ENCODE measurements around the gene TNFAIP8L1. TPM values are rescaled to one million over a fixed set of nuclear protein-coding genes. Genes with fewer than 3 reads are reported as not detected.

Gene TNFAIP8L1
- polyA plus RNA-seq, 1 donor (not counting 4 experiments of a cell fraction or from before 2014, with no cell fraction given) = 4.7 TPM

DNA sequence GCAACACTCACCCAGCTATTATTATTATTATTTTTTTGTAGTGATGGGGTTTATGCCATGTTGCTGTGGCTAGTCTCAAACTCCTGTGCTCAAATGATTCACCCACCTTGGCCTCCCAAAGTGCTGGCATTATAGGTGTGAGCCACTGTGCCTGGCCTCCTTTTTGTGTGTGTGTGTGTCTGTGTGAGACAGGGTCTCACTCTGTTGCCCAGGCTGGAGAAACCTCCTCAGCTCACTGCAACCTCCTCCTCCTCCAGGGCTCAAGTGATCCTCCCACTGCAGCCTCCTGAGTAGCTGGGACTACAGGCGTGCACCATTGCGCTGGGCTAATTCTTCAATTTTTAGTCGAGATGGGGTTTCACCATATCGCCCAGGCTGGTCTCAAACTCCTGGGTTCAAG is 34.4 kb downstream of the TNFAIP8L1 start:
- Histone ChIP-seq H4K20me1 (ENCODE audit: control insufficient read depth, extremely low read depth, insufficient read depth, low read length) (no peaks in the 10 kb centered on the region), H3K36me3 (ENCODE audit: control insufficient read depth in 2 of 2, extremely low read depth in 1 of 2, insufficient read depth in 2 of 2, low read length in 2 of 2) (peaks cover 17 to 29% of the 10 kb centered on the region in 2 experiments), H3K9ac (ENCODE audit: control insufficient read depth, extremely low read depth, insufficient read depth, low read length) (no peak overlapping the region), H3K9me1 (ENCODE audit: control insufficient read depth, extremely low read depth, insufficient read depth, low read length) (no peaks in the 10 kb centered on the region), H3K4me3 (ENCODE audit: control insufficient read depth in 2 of 3, extremely low read depth in 1 of 3, insufficient read depth in 2 of 3, low read depth in 1 of 3, low read length in 3 of 3) (no peak overlapping the region), H2AFZ (ENCODE audit: control insufficient read depth, low read length) (no peak overlapping the region), H3K4me2 (ENCODE audit: control insufficient read depth, extremely low read depth, insufficient read depth, low read depth, low read length) (no peak overlapping the region), H3K27me3 (ENCODE audit: control insufficient read depth, extremely low read depth, insufficient read depth, low read length) (no peaks in the 10 kb centered on the region), H3K9me3 (ENCODE audit: control insufficient read depth, low read depth, low read length) (no peaks in the 10 kb centered on the region), H3K79me2 (ENCODE audit: control insufficient read depth, insufficient read depth, low read length) (peaks cover 11% of the 10 kb centered on the region), H3K27ac (ENCODE audit: control insufficient read depth, insufficient read depth, low read length) (no peak overlapping the region), H3K4me1 (ENCODE audit: control insufficient read depth, extremely low read depth, insufficient read depth, low read length) (peaks cover 14% of the 10 kb centered on the region)
- DNase-seq (ENCODE audit: low read depth, low spot score) (no peak), FAIRE-seq (no peak)
- TF ChIP-seq EZH2 (IDR thresholded peaks at IDR 0.05; ENCODE audit: low read length) = no peak
- TF ChIP-seq, protein P1, sequence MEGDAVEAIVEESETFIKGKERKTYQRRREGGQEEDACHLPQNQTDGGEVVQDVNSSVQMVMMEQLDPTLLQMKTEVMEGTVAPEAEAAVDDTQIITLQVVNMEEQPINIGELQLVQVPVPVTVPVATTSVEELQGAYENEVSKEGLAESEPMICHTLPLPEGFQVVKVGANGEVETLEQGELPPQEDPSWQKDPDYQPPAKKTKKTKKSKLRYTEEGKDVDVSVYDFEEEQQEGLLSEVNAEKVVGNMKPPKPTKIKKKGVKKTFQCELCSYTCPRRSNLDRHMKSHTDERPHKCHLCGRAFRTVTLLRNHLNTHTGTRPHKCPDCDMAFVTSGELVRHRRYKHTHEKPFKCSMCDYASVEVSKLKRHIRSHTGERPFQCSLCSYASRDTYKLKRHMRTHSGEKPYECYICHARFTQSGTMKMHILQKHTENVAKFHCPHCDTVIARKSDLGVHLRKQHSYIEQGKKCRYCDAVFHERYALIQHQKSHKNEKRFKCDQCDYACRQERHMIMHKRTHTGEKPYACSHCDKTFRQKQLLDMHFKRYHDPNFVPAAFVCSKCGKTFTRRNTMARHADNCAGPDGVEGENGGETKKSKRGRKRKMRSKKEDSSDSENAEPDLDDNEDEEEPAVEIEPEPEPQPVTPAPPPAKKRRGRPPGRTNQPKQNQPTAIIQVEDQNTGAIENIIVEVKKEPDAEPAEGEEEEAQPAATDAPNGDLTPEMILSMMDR (optimal IDR thresholded peaks at IDR 0.05 in 1 of 3, IDR thresholded peaks at IDR 0.05 in 1 of 3, conservative IDR thresholded peaks at IDR 0.05 in 1 of 3; ENCODE audit: extremely low read depth in 1 of 3, insufficient read depth in 2 of 3, low read length in 3 of 3) = no peak
- dilution Hi-C loops (cut with MboI; ENCODE audit: extremely low pct_ligation_motif_present, low sequenced_read_pairs) = no loop called here

DNA sequence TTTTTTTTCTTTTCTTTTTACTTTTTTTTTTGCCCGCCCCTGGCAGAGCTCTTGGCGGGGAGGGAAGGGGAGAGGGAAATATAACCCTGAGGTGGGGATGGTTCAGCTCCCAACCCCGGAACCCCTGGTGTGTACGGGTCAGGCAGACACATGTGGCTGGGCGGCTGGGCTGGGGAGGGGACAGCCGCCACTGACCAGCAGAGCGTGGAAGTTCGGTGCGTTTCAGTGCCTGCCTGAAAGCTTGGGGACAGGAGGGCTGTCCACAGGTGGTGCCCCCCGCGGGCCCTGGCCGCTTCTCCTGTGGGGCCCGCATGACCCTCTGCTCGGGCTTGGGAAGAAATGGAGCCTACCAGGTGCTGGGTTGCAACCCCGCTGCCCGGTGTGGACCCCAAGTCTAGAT is 36.0 kb downstream of the TNFAIP8L1 start:
- H3K27ac ChIP-seq (ENCODE audit: control insufficient read depth, insufficient read depth, low read length) = no peak overlapping the region
- dilution Hi-C loops (cut with MboI; ENCODE audit: extremely low pct_ligation_motif_present, low sequenced_read_pairs) = no loop called here

More for the DNA sequence above, 36.0 kb downstream of the TNFAIP8L1 start:
- Histone ChIP-seq H3K79me2 (ENCODE audit: control insufficient read depth, insufficient read depth, low read length) (no peaks in the 10 kb centered on the region), H3K4me3 (ENCODE audit: control insufficient read depth in 2 of 3, extremely low read depth in 1 of 3, insufficient read depth in 2 of 3, low read depth in 1 of 3, low read length in 3 of 3) (no peak overlapping the region), H3K4me2 (ENCODE audit: control insufficient read depth, extremely low read depth, insufficient read depth, low read depth, low read length) (no peak overlapping the region), H3K9me3 (ENCODE audit: control insufficient read depth, low read depth, low read length) (no peaks in the 10 kb centered on the region), H4K20me1 (ENCODE audit: control insufficient read depth, extremely low read depth, insufficient read depth, low read length) (no peaks in the 10 kb centered on the region), H3K4me1 (ENCODE audit: control insufficient read depth, extremely low read depth, insufficient read depth, low read length) (peaks cover 9% of the 10 kb centered on the region), H2AFZ (ENCODE audit: control insufficient read depth, low read length) (no peak overlapping the region), H3K9me1 (ENCODE audit: control insufficient read depth, extremely low read depth, insufficient read depth, low read length) (no peaks in the 10 kb centered on the region), H3K36me3 (ENCODE audit: control insufficient read depth in 2 of 2, extremely low read depth in 1 of 2, insufficient read depth in 2 of 2, low read length in 2 of 2) (peaks cover 23 to 29% of the 10 kb centered on the region in 2 experiments), H3K27me3 (ENCODE audit: control insufficient read depth, extremely low read depth, insufficient read depth, low read length) (no peaks in the 10 kb centered on the region), H3K9ac (ENCODE audit: control insufficient read depth, extremely low read depth, insufficient read depth, low read length) (no peak overlapping the region)
- DNase-seq (ENCODE audit: low read depth, low spot score) = no peak
- TF ChIP-seq, protein P1 (optimal IDR thresholded peaks at IDR 0.05 in 1 of 3, IDR thresholded peaks at IDR 0.05 in 1 of 3, conservative IDR thresholded peaks at IDR 0.05 in 1 of 3; ENCODE audit: extremely low read depth in 1 of 3, insufficient read depth in 2 of 3, low read length in 3 of 3) = no peak
- TF ChIP-seq EZH2 (IDR thresholded peaks at IDR 0.05; ENCODE audit: low read length) = no peak
- no peak for FAIRE-seq

Data from keratinocyte (primary cell).